NCI-H82 (cell line): ENCODE data around the gene CFAP74.

ENCODE experiments used
- DNase-seq: peaks from one replicate; lab custom pipeline; 2025; lab: John Stamatoyannopoulos, UW

The CFAP74 gene

DNA sequence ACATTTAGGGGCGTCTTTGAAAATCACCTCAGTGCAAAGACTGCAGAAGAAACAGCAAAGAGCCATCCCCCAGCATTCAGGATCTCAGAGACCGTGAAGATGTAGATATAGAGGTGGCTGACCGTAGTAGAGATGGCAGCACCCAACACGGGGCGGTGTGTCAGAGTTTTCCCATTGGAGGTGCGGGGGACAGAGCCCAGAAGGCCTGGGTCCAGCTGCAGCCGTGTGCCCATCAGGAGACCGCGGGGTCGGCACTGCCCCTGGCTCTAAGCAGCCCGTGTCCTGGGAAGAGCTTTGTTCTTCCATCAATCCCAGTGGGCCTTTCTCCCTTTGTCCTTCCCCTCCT, 16.7 kb upstream of the CFAP74 start:
- DNase-seq = no peak

DNA sequence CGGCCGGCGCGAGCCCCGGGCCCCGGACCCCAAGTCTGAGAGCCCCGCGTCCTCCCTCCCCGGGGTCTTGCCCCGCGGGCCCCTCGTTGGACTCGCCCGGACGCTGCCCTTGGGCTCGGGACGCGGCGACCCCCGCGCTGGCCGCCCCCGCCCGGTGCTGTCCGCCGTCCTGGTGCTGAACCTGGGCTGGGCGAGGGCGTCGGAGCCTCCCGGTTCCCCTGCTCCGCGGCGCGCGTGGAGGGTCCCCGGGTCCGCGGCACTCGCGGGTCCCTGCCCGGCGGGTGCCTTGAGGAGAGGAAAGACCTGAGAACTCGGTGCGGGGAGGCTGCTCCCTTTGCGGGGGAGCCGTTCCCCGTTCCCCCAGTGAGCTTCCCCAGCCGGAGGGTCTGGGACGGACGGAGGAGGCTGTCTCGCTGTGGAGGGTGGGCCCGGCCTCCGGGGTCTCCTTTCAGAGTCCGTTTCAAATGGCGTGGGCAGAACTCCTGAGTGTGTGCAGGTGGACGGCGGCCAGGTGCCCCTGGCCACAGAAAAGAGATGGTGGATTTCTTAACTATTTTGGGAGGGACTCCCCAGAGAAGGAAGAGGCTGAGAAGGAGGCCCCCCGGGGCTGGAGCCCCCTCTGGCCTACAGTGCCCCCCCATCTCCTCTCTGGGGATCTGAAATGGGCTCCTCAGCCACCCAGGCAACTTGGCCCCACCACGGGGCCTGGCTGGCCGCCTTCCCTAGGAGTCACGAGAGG, 16.2 kb upstream of the CFAP74 start:
- DNase-seq = no peak

DNA sequence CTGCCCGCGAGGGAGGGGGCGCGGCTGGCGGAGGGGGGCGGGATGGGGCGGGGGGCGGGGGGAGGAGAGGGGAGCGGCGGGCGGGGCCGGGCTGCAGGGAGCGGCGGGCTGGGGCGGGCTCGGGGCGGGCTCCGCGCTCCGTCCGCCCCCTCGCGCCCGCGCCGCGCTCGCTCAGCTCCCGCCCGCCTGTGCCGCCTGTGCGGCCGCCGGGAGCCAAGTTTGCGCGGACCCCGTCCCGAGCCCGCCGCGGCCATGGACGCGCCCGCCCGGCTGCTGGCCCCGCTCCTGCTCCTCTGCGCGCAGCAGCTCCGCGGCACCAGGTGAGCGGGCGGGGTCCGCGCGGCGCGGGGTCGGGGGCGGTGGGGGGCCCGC, 15.6 kb upstream of the CFAP74 start, which contains the start of gene GABRD:
Gene GABRD (plus strand): TSS at position 174 of the 372 bp plus-strand sequence. CDS start 79 bp downstream, at position 253.
- DNase-seq = peak; percentile 29

GRCh38 chr1:2018217-2019171, 14.9 kb upstream of the CFAP74 start:
- DNase-seq = no peak

- DNase-seq = no peak
These were observed 12.5 kb upstream of the CFAP74 start for GRCh38 chr1:2016123-2016522.

DNA sequence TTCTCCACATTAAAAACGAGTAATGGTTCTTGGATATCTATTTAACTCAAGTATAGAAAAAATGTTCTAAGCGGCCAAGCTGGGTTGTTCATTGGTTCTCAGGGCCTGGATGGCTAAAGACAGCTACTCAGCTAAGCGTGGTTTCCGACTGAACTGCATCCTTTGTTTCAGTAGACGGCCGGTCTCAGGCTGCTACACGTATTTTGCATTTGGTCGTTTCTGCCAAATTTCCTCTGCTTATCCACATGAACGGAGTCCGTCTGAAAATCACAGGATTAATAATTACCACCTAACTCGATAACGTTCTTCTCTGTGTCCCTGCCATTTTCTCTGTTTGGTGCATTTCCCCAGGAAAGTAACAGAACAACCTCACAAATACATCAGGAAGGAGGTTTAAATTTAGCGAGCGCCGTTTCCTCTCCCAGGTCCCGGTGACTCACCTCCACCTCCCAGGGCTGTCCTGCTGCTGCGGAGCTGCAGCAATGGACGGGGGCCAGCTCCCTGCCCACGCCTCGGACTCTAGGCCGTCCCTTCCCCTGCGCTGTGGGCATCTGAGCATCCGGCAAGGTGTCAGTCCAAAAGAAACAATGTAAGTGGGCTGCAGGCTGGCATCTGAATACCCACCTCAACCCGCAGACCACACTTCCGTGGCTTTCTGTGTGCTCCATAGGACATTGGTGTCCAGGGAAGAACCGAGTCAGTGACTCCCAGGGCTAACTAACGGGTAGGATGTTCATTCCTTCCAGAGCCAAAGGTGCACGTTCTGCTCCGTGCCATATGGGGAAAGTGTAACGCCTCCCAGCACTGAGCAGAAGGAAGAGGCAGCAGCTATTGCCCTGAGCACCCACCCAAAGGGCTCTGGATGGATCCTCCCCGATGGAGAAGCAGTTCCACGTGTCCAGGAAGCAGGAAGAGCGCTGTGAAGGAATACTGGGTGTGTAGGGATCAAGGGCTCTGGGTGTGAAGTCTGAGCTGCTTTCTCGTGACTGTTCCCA, 11.5 kb upstream of the CFAP74 start:
- no peak for DNase-seq

DNA sequence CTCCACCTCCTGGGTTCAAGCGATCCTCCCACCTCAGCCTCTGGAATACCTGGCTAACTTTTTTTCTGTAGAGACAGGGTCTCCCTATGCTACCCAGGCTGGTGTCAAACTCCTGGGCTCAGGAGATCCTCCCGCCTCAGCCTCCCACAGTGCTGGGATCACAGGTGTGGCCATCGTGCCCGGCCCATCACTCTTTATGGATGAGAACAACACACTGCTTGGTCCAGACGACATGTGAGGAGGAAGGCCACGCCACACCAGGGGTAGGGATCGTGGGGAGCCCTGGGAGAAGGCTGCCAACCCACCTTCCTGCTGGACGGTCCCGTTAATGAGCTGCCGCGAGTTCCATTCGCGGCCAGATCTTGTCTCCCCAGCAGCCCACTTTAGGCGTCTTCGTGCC, 10.6 kb upstream of the CFAP74 start:
- DNase-seq = no peak

DNA sequence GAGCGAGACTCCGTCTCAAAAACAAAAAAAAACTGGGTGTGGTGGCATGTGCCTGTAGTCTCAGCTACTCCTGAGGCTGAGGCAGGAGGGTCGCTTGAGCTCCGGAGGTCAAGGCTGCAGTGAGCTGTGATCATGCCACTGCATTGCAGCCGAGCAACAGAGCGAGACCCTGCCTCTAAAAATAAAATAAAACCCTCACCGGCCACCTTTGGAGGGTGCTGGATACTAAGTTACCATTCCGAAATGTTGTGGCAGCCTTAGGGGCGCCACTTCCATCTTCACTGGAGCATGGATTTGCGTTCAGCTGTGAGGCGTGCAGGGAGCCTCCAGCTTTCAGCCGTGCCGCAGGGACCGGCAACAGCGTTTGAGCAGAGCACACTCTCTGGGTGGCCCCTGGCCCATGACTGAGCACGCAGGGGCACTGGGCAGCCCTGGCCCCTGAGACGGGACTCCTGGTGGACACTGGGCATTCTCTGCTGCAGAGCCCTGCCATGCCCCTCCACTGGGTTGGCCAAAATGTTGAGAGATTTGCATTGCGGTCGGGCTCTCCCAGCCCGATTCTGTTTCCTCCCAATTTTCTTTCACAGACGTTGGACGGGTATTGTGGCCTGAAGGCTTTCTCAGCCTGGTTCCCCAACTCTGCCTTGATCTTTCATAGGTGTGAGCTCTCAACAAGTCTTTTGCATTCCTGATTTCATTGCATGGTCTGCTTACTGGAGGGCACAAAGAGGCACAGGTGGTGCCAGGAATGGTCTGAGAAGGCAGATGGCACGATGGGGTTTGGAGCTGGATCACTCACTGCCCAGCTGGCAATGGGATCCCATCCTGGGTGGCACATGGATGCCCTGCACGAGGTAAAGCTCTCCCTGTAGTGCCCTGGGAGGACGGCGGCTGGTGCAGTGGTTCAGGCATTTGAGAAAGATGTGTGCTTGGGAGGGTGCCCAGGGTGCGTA, 5.8 kb upstream of the CFAP74 start:
- no peak for DNase-seq

DNA sequence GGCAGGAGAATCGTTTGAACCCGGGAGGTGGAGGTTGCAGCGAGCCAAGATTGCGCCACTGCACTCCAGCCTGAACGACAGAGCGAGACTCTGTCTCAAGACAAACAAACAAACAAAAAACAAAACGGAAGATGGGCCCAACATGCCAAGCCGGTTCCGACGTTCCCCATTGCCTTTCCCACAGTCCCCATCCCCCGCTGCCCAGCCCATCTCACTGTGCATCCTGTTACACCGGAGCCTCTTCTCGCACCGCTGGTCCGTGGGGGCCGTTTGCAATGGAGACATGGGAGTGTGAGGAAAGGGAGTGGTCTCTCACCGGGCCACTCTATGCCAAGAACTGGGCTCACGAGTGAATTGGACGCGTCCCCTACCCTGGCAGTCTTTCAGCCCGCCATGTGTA, 1.3 kb upstream of the CFAP74 start:
- no peak for DNase-seq

DNA sequence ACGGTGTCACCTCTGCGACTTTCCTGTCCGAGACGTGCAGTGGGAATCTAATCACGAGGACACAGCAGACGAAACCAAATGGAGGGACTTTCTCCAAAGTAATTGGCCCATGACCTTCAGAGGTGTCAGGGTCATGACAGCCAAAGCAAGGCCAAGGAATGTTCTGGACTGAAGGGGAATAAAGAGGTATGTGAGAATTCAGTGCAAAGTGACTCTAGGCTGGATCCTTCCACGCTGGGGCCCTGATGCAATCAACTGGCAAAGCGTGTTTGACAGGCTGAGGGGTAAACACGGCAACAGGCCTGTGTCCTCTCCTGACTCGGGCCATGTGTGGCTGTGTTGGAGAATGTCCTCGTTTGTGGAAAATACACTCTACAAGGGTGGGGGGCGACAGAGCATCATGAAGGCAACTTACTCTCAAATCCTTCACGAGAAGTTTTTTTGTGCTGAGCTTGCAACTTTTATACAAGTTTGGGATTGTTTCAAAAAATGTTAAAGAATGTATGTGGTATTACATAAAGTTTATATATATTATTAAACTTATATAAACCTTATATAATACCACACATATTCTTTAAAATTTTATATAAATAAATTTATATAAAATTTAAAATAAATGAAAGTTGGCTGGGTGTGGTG, 1.7 kb downstream of the CFAP74 start:
- DNase-seq = no peak

- no peak for DNase-seq
These were observed 2.7 kb downstream of the CFAP74 start for GRCh38 chr1:2000850-2001249.

DNA sequence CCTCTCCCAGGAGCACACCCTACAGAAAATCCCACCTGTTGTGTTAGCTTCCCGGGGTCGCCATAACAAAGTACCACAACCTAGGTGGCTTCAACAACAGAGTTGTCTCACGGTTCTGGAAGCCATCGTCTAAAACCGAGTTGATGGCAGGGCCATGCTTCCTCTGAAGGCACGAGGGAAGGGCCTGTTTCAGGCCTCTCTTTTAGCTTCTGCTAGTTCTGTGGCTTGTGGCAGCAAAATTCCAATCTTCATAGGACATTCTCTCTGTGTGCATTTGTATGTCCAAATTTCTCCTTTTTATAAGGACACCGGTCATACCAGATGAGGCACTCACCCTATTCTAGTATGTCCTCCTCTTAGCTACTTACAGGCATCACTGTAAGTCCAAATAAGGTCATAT, 3.2 kb downstream of the CFAP74 start:
- DNase-seq = no peak

GRCh38 chr1:1997576-1997975, 6.0 kb downstream of the CFAP74 start:
- DNase-seq = no peak

GRCh38 chr1:1996207-1996651, 7.4 kb downstream of the CFAP74 start:
- DNase-seq = no peak

DNA sequence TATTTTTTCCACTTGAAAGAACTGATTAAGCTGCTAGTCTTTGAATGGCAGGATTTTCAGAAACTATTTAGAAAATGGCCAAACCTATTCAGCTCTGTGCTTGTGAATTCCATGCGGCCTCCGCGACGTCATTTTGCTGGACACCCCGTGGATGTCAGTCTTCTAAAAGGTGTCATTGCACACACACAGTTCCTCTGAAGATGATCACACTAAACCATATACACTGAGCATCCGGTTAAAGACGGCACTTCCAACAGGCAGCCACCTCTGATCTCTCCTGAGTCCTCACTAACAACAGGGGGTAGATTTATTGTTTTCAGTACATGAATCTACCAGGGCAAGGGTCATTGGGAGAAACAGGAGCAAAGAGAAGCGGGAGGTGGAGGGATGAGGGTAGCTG, 9.1 kb downstream of the CFAP74 start:
- no peak for DNase-seq

DNA sequence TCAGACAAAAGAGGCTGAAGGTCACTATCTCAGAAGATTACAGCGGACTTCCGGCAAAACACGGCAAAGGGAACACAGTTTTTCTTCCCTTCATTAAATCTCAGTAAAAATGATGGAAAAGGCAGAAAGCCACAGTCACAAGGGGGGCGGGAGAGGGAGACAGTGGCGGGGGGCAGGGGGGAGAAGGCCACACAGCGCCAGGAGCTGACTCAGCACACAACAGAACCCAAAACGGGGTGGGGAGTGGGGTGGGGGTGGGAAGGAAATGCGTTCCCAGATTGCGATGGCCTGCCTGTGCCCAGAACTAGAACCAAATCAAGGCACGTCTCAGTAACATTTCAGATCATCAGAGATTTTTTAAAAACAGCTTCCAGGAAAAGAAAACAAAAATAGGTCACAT, 13.4 kb downstream of the CFAP74 start:
- DNase-seq = no peak

DNA sequence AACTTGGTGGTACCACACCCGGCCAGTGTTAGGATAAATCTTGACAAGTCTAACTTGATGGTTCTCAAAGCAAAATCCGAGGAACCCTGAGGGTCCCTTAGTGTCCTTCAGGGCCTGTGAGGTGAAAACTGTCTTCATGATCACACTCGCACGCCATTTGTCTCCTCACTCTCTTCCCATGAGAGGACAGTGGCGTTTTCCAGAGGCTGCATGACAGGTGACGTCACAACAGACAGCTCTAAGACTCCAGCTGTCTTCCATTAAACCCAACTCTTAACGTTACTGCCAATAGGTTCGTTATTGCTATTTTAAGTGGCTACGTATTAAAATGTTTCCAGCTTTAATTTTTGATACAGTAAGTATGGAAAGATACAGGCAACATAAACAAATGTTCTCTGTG, 13.8 kb downstream of the CFAP74 start:
- no peak for DNase-seq

- DNase-seq = no peak
These were observed 14.5 kb downstream of the CFAP74 start for GRCh38 chr1:1989102-1989542.

GRCh38 chr1:1988061-1988945, 15.3 kb downstream of the CFAP74 start:
- no peak for DNase-seq
